MM.1S (cell line): ENCODE data around the gene ASB5.

Experiments used
- CTCF ChIP-seq: fragments of 300-600 bp; sonication (generic); IDR thresholded peaks from 2 replicates; pipeline ENCODE4 v1.5.1; 2016; ENCODE audit warnings: antibody characterized with exemption, low read length, mixed read lengths
- EZH2 ChIP-seq: fragments of 300-600 bp; sonication (generic); optimal IDR thresholded peaks from 2 replicates; pipeline ENCODE3; 2017; ENCODE audit warnings: low read depth, mild to moderate bottlenecking, antibody characterized with exemption, low read length, mixed read lengths

GRCh38 chr4:176217510-176217909 is 51.5 kb downstream of the ASB5 start:
- no peak for TF ChIP-seq CTCF
- TF ChIP-seq EZH2 = no peak
